Measurements from ENCODE around the gene SLC7A6OS. TPM values are rescaled to one million over a fixed set of nuclear protein-coding genes. Genes with fewer than 3 reads are reported as not detected.

SLC7A6OS gene
- total RNA-seq, 1 donor from 2014 or later = 42.0 TPM

DNA sequence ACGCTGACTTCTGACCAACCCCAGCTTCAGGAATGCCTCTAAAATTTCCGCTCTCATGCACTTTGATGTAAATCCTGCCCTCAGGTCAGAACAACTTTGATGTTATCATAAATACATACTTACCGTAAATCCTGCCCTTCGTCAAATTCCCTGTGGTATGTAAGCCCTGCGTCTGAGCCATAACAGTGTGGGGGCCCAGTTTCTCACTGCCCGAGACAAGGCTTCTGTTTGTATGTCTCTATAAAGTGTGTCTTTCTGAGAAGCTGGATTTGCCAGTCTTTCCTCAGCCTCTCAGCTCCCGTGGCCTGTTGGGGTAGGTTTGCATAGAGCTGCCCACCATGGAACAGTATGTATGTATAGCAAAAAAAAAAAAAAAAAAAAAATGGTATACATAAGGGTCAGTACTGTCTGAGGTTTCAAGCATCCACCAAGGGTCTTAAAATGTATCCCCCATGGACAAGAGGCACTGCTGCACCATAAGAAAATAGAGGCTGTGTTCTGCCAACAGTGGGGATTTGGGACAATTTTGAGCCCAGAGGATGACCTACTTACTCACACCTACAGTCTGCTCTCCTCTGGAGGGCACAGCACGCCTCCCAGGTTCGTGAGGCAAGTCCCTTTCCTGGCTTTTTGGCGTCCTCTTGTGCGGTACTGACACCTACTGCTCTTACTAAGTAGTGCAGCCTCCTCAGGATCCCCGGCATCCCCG is 17.6 kb upstream of the SLC7A6OS start:
- ATAC-seq (ENCODE audit: low read depth) (peak; percentile 100), DNase-seq (peak; percentile 61)
- Mint-ChIP-seq H3K4me1 (peaks cover 14% of the 10 kb centered on the region), H3K27ac (no peak overlapping the region), H3K4me3 (no peak overlapping the region), H3K27me3 (no peaks in the 10 kb centered on the region), H3K36me3 (ENCODE audit: low read depth) (peaks cover 31% of the 10 kb centered on the region), H3K9me3 (no peaks in the 10 kb centered on the region)
- intact Hi-C loops (cut with micrococcal nuclease) = loop anchor here (1.0 kb wide), 4 partner anchors 18 to 234 kb away; partner anchors contain the start of gene SLC7A6OS
- ChIA-PET POLR2A (interaction anchor here (0.5 to 4.0 kb wide), 6 partner anchors 18 to 648 kb away, joined by 3 to 22 read pairs (median 4); partner anchors contain the start of genes PRMT7, SLC7A6 and SLC7A6OS), CTCF (interaction anchor here (0.7 to 17.1 kb wide), 15 partner anchors 9 to 235 kb away, joined by 3 to 321 read pairs (median 4); partner anchors contain the start of genes PLA2G15 and SLC7A6)
- TF ChIP-seq, protein P1, sequence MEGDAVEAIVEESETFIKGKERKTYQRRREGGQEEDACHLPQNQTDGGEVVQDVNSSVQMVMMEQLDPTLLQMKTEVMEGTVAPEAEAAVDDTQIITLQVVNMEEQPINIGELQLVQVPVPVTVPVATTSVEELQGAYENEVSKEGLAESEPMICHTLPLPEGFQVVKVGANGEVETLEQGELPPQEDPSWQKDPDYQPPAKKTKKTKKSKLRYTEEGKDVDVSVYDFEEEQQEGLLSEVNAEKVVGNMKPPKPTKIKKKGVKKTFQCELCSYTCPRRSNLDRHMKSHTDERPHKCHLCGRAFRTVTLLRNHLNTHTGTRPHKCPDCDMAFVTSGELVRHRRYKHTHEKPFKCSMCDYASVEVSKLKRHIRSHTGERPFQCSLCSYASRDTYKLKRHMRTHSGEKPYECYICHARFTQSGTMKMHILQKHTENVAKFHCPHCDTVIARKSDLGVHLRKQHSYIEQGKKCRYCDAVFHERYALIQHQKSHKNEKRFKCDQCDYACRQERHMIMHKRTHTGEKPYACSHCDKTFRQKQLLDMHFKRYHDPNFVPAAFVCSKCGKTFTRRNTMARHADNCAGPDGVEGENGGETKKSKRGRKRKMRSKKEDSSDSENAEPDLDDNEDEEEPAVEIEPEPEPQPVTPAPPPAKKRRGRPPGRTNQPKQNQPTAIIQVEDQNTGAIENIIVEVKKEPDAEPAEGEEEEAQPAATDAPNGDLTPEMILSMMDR (IDR thresholded peaks at IDR 0.05) = peak; percentile 99

DNA sequence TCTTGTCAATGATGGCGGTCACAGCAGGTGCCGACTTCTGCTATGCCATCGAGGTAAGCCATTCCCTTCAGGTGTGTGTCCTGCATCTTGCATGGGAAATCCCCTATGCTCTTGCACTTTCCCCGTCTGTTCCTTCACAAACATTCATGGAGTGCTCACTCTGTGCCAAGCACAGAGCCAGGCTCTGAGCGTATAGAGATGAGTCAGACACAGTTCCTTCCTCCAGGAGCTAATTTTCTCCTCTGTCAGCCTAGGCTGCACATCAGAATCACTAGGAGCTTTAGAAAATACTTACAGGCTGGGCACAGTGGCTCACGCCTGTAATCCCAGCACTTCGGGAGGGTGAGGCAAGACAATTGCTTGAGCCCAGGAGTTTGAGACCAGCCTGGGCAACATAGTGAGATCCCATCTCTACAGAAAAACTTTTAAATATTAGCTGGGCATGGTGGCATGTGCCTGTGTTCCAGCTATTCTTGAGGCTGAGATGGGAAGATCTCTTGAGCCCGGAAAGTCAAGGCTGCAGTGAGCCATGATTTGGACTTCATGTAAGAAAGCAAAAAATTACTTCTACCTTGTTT is 14.1 kb upstream of the SLC7A6OS start:
- Mint-ChIP-seq H3K27me3 (no peaks in the 10 kb centered on the region), H3K36me3 (ENCODE audit: low read depth) (peaks cover 32% of the 10 kb centered on the region), H3K4me1 (peaks cover 3% of the 10 kb centered on the region), H3K27ac (no peak overlapping the region), H3K4me3 (no peak overlapping the region), H3K9me3 (no peaks in the 10 kb centered on the region)
- TF ChIP-seq, protein P1 (IDR thresholded peaks at IDR 0.05) = no peak
- ATAC-seq (ENCODE audit: low read depth) (no peak), DNase-seq (no peak)
- ChIA-PET CTCF (interaction anchor here (17.1 kb wide), 1 partner anchor 64 kb away, joined by 321 read pairs; the partner anchor contains the start of gene SLC7A6), POLR2A (no interaction called here)
- intact Hi-C loops (cut with micrococcal nuclease) = no loop called here

DNA sequence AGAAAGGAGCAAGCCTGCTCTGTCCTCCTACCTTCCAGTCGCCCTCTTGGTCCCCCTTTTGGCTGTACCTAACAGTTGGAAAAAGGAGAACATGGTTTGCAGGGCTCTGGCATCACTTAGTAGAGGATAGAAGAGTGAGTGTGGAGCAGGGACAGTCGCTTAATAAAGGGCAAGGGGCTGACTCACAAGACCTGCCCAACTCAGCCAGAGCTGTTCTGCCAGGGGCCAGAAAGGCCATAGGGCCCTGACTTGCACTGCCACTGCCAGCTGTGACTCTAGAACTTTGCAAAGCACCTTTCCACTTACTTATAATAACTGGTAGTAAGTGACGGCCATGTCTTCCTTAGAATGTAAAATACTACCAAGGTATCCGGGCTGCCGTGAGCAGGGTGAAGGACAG is 13.6 kb upstream of the SLC7A6OS start:
- peaks cover 3% of the 10 kb centered on the region for H3K4me1 Mint-ChIP-seq
- no peak overlapping the region for H3K27ac Mint-ChIP-seq
- CTCF ChIA-PET = interaction anchor here (17.1 kb wide), 1 partner anchor 63 kb away, joined by 321 read pairs; the partner anchor contains the start of gene SLC7A6
- H3K9me3 Mint-ChIP-seq = no peaks in the 10 kb centered on the region
- H3K27me3 Mint-ChIP-seq = no peaks in the 10 kb centered on the region
- H3K36me3 Mint-ChIP-seq (ENCODE audit: low read depth) = peaks cover 34% of the 10 kb centered on the region
- intact Hi-C loops (cut with micrococcal nuclease) = no loop called here
- DNase-seq (no peak), ATAC-seq (ENCODE audit: low read depth) (no peak)
- TF ChIP-seq, protein P1 (IDR thresholded peaks at IDR 0.05) = no peak
- POLR2A ChIA-PET = no interaction called here
- no peak overlapping the region for H3K4me3 Mint-ChIP-seq

DNA sequence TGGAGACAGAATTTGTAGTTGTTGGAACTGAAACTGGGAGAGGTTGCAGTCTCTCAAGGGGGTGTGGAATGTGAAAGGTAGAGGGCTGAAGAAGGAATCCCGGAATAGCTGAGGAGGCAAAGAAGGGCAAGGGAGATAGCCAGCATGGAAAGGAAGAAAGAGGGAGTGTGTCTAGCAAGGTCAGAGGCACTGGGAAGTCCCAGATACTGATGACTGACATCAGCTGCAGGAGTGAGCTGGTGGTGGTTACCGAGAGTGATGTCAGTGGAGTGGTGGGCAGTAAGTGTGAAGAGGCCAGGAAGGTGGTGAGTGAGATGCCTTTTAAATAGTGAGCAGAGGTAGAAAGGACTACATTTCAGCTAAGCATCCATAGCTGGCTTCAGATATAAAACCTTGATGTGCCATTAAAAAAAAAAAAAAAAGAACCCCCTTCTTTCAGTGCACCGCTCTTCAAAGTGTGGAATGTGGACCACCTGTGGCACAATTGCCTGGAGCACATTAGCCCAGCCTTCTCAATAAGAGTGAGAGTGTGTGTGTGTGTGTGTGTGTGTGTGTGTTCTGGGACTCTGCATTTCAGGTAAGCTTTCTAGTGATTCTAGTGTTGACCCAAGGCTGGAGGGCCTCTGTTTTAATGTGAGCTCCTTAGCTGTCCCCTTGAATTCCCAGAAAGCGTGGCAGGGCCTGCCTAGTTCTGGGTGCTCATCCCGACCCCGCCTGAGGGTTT is 8.6 kb upstream of the SLC7A6OS start:
- Mint-ChIP-seq H3K27ac (peak overlapping the region; percentile 72), H3K9me3 (no peaks in the 10 kb centered on the region), H3K27me3 (no peaks in the 10 kb centered on the region), H3K4me3 (no peak overlapping the region), H3K36me3 (ENCODE audit: low read depth) (peaks cover 55% of the 10 kb centered on the region), H3K4me1 (peaks cover 7% of the 10 kb centered on the region)
- DNase-seq = no peak
- ChIA-PET CTCF (interaction anchor here (1.0 to 17.1 kb wide), 3 partner anchors 9 to 58 kb away, joined by 3 to 321 read pairs (median 5); partner anchors contain the start of gene SLC7A6), POLR2A (interaction anchor here (0.7 to 1.3 kb wide), 4 partner anchors 9 to 211 kb away, joined by 3 to 7 read pairs (median 6); partner anchors contain the start of genes PRMT7, SLC7A6 and SLC7A6OS)
- TF ChIP-seq, protein P1 (IDR thresholded peaks at IDR 0.05) = no peak
- ATAC-seq (ENCODE audit: low read depth) = peak; percentile 79
- intact Hi-C loops (cut with micrococcal nuclease) = no loop called here
